ENCODE data around the gene CCNI2.

The CCNI2 gene

DNA sequence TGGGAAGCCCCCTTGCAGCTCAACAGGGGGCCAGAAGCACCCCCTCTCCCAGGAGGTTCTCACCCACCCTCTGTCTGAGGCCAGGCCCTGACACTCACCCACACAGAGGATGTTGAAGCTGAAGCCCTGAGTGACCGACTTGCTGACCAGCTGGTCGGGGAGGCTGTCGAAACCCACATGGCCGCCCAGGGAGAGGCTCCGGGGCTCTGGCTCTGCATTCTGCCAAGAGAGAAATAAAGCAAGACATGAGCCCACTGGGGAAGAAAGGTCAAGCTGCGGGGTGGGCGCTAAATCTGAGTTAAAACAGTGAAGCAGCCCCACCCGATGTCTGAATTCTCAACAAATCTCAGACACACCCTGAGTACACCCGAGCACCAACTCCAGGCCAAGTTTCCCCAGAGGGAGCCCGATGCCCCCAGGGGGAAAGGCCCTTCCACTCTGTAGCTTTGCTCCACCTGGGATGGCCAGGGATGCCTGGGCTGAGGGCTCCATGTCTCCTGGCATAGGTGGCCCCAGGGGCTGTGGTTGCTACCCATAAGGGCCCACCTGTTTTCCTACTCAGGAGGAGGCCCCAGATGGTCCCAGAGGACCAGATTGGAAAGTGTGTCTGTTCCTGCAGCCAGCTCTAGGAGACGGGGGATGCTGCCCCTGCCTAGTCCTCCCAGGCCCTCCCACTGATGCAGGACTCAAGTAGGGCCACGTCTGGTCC, 18.2 kb downstream of the CCNI2 start:
- DNase-seq (ENCODE audit: low read depth): no peak

DNA sequence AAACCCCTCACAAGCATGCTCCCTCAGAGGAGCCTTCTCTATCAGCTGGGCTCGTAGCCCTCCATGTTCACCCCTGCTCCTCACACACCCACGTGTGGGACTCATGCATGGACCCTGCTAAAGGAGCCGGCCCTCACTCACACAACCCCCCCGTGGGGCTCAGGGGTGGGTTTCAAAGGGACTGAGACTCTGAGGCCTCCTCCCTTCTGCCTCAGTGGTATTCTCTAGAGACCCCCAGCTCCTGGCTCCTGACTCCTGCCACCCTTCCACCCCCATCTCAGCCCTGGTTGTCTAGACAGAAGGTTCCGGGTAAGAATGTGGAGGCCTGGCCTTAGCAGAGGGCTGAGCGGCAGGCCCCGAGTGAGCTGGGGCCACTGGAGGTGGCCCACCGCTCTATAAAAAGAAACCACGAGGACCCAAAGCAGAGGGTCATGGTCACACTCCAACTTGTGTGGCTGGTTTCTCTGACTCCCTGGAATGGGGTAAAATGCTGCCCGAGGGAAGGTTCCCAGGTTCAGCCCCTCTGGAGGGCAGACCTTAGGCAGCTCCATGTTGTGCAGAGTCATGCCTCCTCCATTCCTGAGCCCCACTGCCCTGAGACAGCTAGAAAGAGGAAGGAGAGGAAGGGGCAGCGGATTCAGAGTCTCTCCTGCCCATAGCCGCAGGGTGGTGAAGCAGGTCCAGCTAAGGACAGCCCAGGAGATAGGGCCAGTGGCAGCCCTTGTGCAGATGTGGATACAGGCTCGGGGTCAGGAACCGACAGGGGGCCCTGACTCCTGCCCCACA, 19.0 kb downstream of the CCNI2 start:
- DNase-seq (ENCODE audit: low read depth): no peak

DNA sequence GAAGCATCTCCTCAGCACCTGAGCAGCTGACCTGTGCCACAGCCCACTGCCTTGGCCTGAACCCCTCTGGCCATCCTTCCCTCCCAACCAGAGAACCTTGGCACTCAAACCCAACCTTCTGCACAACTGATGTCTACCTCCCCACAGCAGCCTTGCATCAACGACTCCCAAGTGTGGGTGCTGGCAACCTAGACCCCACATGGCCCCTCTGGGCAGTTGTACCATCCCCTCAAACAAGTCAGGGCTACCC, 19.5 kb downstream of the CCNI2 start:
- DNase-seq (ENCODE audit: low read depth): no peak

DNA sequence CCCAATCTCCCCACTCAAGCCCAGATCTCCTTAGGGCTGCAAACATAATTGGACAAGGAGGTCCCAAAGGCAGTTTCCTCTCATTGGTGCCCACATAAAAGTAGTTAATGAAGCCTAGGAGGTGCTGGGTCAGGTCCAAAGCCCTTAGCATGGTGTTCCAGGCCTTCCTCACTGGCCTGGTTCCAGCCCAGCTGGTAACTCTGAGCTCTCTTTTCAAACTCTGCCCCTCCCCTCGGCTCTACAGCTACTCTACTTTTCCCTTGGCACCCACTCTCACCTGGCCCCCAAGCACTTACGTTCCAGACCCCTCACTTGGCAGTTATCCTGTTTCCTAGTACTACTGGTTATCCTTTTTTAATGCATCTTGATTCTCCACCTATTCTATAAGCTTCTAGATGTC, 19.9 kb downstream of the CCNI2 start:
- DNase-seq (ENCODE audit: low read depth): no peak

DNA sequence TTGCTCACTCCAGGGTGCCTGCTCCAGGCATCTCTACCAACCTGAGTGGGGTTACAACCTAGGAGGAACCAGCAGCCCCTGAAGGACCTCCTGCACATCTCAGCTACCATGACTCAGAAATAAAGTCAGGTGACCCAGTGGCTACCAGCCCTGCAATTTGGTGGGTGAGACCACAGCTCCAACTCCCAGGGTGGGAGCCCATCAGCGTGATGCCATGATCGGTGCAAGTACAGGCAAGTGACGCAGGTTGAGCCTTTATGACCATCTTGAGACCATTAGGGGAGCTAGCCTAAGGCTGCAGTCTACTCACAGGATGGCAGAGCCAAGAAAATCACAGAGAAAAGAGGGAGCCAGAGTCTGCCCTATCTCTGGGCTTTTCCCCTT, 21.3 kb downstream of the CCNI2 start:
- no peak for DNase-seq (ENCODE audit: low read depth)

DNA sequence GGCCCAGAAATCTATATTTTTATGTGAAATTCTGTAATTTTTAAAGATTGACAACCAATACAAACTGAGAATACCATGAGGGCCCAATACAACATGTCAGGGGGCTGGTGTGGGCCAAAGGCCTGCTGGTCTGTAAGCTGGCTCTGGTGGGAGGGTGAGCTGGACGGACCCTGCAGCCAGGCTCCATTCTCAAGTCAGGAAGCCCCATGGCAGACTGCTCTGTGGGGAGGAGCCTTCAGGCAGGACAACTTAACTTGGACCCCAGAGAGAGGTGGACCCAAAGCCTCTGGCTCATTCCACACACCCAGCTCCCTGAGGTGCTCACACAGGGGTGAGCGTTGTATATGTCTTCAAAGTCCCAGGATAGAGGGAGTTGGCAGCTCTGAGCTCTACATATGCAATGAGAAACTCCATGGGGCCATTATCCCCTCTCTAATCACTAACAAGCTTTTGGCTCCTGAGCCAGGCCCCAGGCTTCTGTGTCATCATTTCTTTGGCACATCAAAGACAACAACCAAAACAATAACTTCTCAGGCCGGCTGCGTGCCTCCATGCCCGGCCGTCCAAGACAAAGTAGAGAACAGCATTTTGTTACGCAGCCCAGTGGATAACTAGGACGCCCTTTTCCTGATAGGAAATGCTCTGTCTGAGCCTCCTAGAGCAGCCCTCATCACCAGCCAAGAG, 23.4 kb downstream of the CCNI2 start:
- DNase-seq (ENCODE audit: low read depth): no peak

DNA sequence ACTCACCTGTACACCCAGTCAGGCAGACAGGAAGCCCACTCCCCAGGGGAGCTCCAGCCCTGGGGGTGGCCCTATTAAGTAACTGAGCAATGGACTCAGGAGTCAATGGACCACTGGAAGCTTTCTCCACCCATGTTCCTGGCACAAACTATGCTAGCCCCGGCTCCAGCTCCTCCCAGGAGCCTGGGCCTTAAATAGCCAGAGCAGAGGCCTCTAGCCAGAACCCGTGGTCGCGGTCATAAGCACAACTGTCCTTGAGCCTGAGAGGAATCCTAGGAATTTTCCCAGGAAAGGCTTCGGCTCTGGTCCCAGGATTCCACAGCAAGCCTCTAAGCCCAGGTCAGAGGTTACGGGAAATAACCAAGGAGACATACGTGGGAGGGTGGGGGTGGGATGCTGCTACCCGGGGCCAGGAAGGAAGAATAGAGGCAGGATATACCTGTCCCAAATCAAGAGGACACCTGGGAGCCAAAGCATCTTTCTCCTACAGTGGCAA, 24.3 kb downstream of the CCNI2 start:
- DNase-seq (ENCODE audit: low read depth): no peak

DNA sequence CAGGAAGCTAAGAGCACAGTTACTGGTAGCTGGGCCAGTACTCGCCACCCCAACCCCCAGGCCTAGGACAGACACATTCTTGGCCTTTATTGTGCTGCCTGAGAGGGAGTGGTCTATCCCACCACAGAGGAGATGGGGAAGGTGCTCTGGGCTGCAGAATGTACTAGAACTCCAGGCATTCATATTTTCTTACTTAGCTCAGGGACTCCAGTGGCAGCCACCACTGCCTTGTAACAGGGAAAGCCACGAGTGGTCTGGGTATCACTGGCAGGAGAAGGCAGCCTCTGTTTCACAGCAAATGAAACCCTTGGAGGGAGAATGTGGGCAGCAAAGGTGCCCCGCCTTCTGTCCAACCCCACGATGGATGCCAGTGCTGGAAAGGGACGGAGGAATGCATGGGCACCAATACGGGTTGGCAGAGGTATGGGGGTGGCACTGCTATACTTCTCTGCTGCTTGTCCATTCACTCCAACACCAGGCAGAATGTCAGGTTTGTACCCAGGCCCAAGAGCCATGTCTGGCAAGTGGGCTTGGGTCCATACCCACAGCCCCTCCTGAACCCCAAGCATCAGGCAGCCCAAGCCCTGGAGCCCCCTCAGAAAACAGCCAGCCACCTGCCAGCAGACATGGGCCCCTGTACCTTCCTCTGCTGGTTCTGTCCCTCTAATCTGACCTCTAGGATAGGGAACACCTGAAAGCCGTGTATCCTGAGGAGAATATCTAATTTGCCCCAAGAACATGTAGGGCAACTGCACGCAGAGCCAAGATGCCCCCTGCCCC, 25.3 kb downstream of the CCNI2 start:
- no peak for DNase-seq (ENCODE audit: low read depth)

DNA sequence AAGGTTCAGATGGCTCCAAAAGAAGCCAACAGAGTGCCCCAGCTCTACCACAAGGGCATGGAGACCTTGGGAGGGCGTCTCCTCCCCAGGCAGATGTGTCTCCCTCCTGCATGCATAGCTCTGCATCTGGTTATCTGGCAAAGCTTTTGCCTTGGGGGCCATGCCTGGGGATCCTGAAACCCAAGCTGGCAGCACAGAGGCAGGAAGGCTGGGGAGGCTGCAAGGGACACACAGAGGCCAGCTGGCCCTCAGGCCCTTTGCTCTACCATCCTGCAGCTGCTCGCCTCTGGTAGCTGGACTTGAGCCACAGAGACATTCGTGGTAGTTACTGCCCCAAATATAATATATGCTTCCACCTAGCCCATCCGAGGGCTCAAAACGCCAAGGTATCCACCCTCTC, 25.9 kb downstream of the CCNI2 start:
- DNase-seq (ENCODE audit: low read depth): no peak

DNA sequence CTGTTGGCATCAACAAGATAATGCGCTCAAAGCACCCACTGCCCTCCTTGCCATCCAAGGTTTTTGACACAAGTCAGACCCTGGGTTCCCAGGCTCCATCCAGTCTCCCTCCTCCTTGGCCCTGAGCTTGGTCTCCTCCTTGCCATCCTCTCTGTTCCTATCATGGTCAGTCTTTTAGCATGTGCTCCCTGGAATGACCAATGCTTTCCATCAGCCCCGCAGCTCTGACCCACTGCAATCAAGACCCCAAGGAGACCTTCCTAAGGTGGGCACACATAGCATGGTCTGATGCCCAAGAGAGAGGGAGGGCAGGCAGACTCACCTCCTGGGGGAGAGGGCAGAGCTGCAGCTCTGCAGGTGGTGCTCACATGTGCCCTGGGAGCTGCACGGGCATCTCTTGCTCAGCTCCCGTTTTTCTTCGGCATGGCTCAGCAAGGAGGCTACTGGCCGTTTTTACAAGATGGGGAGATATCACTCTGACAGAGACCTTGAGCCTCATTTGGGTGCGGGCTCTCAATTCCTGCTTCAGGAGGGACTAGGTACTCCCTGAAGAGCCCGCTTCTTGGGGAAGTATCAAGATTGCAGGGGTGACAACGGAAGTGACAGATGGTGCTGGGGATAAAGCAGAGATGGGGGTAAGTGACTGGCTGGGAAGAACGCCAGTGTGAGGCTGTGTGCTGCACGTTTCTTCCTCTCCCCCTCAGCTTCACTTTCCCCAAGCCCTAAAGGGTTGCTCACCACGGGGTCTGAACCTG, 26.6 kb downstream of the CCNI2 start:
- no peak for DNase-seq (ENCODE audit: low read depth)

DNA sequence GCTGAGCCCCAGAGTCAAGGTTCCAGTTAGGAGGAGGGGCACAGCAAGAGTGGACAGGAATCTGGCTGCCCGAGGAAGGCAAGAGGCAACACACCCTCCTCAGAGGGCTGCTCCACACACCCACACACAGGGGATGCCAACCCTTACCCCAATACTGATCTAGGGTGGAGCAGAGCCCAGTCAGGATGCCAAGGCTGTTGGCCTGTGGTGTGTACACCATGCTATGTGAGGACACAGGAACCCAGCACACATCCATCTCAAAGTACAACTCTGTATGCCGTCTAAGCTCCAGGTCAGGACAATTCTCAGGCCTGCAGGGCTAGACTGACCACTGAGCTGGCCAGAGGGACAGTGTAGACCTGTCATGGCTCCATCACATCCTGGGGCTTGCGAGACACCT, 27.2 kb downstream of the CCNI2 start:
- no peak for DNase-seq (ENCODE audit: low read depth)

DNA sequence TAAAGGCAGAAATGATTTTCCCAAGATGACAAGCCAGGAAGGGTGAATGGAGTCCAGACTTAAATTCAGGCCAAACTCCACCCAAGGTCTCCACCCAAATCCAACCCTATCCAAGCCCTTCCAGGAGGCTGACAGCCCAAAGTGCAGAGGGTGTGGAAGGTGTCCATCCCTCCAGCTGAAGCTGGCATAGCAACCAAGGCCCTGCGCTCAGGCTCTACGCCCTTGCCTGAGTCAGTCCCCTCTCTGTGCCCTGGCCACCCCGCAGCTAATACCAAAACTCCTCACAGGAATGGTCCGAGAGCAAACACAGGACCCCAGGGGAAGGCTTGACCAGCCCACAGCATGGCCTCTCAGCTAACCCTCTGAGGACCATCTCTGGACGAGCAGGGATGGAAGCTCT, 27.7 kb downstream of the CCNI2 start:
- no peak for DNase-seq (ENCODE audit: low read depth)

DNA sequence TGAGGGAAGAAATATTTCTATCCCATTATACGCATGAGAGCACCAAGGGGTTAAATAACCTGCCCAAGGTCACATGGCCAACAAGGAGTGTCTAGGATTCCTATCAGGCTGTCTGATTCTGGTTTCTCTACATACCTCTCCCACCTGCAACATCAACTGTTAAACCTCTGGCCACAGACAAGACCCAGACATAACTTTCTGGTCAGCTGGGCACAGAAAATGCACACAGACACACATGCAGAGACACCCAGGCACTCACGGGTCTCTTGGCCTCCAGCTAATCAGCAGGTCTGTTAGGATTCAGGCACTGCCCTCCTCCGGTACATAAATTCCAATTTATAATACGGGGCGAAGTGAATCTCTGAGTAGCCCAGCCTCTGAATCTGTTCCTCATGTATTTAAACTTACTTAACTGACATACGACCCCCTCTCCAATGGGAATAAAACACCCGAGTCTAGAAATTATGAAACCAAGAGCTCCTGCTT, 28.3 kb downstream of the CCNI2 start:
- DNase-seq (ENCODE audit: low read depth): no peak

DNA sequence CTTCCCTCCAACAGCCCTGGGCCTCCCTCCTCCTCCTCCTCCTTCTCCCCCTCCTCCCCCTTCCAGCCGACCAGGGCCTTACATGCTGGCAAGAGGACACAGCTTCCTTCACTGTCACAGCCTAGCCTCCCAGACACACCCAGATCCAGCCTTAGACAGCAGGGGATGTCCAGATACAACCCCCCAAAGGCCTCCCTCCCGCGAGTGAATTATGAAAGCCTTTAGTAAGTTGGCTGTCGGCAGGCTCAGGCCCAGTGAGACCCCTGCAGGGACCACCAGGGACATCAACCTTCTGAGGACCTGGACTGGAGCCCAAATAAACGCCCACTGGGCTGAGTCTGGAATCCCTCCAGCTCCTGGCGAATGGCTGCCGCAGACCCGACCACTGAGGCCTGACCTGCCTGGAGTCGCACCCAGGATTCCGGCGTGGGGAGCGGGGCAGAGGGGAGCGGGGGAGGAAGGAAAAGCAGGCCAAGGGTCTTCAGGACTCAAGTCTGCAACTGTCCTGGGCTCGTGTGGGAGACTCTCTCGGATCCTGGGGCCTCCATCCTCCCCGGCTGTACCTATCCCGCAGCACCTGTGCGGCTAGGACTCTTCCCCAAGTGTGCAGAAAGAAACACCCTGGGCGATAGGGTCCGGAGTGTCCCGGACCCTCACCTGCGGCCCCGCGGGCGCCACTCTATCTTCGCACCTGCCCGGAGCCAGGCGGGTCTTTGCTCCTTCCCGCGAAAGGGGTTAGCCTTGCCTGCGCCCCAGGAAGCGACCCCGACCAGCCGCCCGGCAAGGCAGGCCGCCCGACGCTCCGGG, 29.1 kb downstream of the CCNI2 start:
- DNase-seq (ENCODE audit: low read depth): no peak

DNA sequence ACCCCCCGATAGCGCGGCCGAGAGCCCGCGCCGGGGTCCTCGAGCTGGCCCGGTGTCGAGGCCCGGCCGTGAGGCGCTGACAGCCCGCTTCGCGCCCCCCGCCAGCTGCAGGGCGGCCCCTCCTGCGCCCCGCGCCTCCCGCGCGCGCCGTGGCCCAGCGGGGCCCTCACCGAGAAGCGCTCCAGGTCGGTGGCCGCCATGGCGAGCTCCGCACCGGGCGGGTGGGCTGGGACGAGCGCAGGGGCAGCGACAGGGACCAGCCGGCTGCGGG, 29.6 kb downstream of the CCNI2 start:
- no peak for DNase-seq (ENCODE audit: low read depth)

DNA sequence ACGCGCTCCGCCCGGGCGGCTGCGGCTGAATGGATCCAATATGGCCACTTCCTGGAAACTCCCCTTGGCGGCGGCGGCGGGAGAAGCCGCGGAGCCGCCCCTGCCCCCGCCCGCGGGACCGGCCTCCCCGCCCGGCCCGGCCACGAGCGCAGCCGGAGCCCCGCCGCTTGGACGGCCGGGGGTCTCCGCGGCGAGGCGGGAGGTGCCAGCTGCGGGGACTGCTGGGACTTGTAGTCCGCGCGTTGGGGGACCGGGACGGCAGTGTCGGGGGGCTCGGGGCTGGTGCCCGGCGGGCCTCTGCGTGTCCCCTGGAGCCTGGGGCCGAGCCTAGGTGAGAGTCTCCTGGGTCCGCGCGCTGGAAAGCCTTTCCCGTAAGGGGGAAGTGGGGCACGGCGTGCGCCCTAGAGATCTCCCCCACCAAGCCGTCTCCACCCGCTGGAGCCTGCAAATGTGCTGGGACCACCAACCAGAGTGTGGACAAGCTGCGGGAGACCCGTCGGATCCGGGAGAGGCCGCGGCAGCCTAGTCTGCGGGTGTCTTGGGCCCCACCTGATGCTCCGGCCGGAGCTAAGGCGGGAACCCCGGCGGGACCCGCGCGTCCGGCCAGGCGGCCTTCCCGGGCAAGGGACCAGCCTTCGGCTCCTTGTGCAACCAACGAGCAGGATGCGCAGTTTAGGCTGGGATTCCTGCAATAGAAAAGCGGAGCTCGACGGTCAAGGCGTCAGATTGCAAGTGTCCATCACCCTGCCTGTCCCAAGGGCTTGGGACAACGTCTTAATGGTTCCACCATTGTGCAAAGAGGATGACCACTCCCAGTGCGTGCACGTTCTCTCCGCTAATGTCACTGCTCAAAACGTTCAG, 30.2 kb downstream of the CCNI2 start, which contains the start of gene SEPTIN8:
Gene SEPTIN8, minus strand, starts transcription at position 31 of the 861 bp plus-strand sequence. CDS start 102 bp downstream, outside the sequence.
- peak; percentile 14 for DNase-seq (ENCODE audit: low read depth)

DNA sequence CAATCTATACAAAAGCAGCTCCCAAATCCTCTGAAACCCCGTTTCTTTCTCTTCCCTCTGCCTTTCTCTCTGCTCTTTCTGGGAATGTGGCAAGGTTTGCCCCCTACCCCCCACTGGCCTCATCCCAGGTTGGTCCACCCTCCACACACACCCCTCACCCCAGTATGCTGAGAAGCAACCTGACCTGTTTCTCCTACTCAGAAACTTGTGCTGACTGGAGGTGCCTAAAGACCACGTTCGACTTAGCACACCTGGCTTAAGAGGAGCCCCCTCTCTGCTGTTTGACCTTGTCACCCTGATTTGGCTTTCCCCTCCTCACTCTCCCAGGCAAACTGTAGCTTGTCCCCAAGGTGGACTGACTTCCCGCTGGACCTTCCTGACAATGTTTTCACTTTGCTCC, 30.9 kb downstream of the CCNI2 start:
- no peak for DNase-seq (ENCODE audit: low read depth)

DNA sequence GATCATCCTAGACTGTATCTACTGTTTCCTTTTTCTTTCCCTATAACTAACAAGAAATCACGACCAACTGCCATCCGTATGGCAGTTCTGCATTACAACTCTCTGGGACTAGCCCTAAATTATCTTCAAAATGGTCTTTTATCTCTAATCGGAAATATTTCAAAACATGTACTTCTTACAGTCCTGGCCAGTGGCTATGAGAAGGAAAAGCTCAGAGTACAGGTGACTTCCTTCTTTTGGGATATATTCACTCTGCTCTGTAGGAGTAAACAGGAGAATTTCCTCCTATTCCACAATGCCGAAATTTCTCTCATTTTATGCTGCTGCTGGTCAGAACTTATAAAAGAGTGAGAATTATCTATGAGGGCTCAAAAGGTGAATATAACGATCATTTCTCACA, 31.6 kb downstream of the CCNI2 start:
- DNase-seq (ENCODE audit: low read depth): no peak

DNA sequence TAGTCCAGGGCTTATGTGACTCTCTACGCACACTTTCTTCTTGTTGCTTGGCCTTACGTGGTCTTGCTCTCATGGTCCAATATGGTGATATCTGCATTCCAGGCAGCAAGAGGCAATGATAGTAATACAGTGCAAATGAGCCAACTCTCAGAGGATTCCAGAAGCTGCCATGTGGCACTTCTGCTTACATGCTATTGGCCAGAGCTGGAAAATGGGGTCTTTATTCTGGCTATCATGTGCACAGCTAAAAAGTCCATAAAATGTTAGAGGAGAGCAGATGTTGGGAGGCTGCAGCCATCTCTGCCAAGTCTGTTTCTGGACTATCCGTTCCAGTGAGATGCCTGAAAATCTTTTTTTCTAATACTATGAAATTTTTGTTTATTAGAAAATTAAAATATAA, 32.7 kb downstream of the CCNI2 start:
- DNase-seq (ENCODE audit: low read depth): no peak

DNA sequence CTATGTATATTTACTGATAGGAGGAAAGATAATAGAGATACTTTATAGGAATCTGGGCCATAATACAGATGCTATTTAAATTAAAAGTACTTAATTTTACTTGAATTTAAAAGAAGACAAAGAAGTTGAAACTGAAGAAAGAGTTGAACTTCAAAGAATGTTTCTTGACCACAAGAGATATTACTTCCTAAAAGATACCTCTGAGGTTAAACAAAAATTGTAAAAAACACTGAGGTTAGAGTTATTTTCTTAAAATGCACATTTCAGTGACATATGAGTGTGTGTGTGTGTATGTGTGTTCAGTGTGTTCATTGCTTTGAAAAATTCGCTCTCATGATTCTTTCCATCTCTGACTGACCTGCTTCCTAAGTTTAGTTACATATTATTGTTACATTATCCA, 33.4 kb downstream of the CCNI2 start:
- no peak for DNase-seq (ENCODE audit: low read depth)
